K562 (cell line): ENCODE measurements around the gene MADCAM1. TPM values are rescaled to one million over a fixed set of nuclear protein-coding genes. Genes with fewer than 3 reads are reported as not detected.

Source experiments
- E2F8 ChIP-seq: fragments of 450-650 bp; IDR thresholded peaks from 2 replicates; pipeline ENCODE4 v1.7.1; 2018; ENCODE audit warnings: mild to moderate bottlenecking, low read depth; ENCODE audit not compliant: partially characterized antibody
- L3MBTL2 ChIP-seq: fragments of 450-650 bp; IDR thresholded peaks from 2 replicates; pipeline ENCODE4 v1.6.1; 2016; ENCODE audit warnings: mild to moderate bottlenecking, moderate library complexity
- NRF1 ChIP-seq, 2 experiments: fragments of 450-650 bp; IDR thresholded peaks in 1 of 2; conservative IDR thresholded peaks in 1 of 2; 2 replicates each; pipeline ENCODE4 v1.6.1; 2014; ENCODE audit warnings: mild to moderate bottlenecking in 2 of 2
- POLR2B ChIP-seq: fragments of 450-650 bp; IDR thresholded peaks from 2 replicates; pipeline ENCODE4 v1.6.1; 2018; ENCODE audit warnings: low read depth; ENCODE audit not compliant: partially characterized antibody
- RBM14 ChIP-seq: fragments of 200-400 bp; formaldehyde crosslinking; IDR thresholded peaks from 2 replicates; pipeline ENCODE4 v1.6.1; 2018; ENCODE audit warnings: low read depth, mild to moderate bottlenecking, low read length, moderate library complexity, borderline replicate concordance; ENCODE audit not compliant: insufficient read depth
- SAFB2 ChIP-seq: fragments of 200-400 bp; formaldehyde crosslinking; IDR thresholded peaks from 2 replicates; pipeline ENCODE4 v1.6.1; 2018; ENCODE audit warnings: borderline replicate concordance, low read length, low read depth, moderate library complexity; ENCODE audit not compliant: severe bottlenecking
- SPI1 ChIP-seq: IDR thresholded peaks from 2 replicates; pipeline ENCODE4 v1.6.1; 2011; ENCODE audit warnings: low read depth, low read length, control low read depth, borderline replicate concordance
- SRSF1 ChIP-seq: fragments of 200-400 bp; formaldehyde crosslinking; IDR thresholded peaks from 2 replicates; pipeline ENCODE4 v1.6.1; 2017; ENCODE audit warnings: mild to moderate bottlenecking, low read depth, low read length, moderate library complexity
- SUPT5H ChIP-seq: fragments of 450-650 bp; IDR thresholded peaks from 2 replicates; pipeline ENCODE4 v1.6.1; 2016
- ZBED1 ChIP-seq: IDR thresholded peaks from 2 replicates; pipeline ENCODE4 v1.6.1; 2014
- ZBTB12 ChIP-seq: fragments of 250-450 bp; sonication (Bioruptor Pico); IDR thresholded peaks from 2 replicates; pipeline ENCODE4 v1.4.0; 2020
- ZBTB33 ChIP-seq: sonication (generic); formaldehyde crosslinking; IDR thresholded peaks from 2 replicates; pipeline ENCODE4 v1.8.1; 2023; ENCODE audit warnings: mild to moderate bottlenecking, missing genetic modification reagents
- ZNF41 ChIP-seq: fragments of 250-450 bp; sonication (Bioruptor Pico); conservative IDR thresholded peaks from 2 replicates; pipeline ENCODE4 v1.4.0; 2020; ENCODE audit warnings: mild to moderate bottlenecking
- polyA plus RNA-seq, 8 experiments: library from polyadenylated mRNA; depleted of rRNA in 4 of 8; stranded (reverse) in 5 of 8; unstranded in 3 of 8; fragments of >200 nt; fragmentation: Nextera tagmentation in 2 of 8; fragmentation: Illumina TruSeq in 1 of 8; extraction: Ambion mirVana in 2 of 8; extraction: Trizol in 1 of 8; gene quantifications; 2 replicates each; pipeline versions ENCODE4 v1.2.1 to v1.2.3, GENCODE V29; 2011 to 2014; ENCODE audit warnings: inconsistent platforms in 1 of 8, missing spikeins in 1 of 8
- total RNA-seq, 7 experiments: library from RNA; depleted of rRNA in 6 of 7; stranded (reverse); fragments of >200 nt in 6 of 7; fragmentation: Illumina TruSeq in 2 of 7; extraction: Trizol in 2 of 7; gene quantifications; 2 replicates each; pipeline versions ENCODE4 v1.2.1 to v1.2.3, GENCODE V29; 2011 to 2021; ENCODE audit warnings: low replicate concordance in 1 of 7
- TF ChIP-seq, protein P1 (sequence below): fragments of 250-450 bp; sonication (Bioruptor Pico); IDR thresholded peaks from 2 replicates; pipeline ENCODE4 v1.5.0; 2020; ENCODE audit warnings: mild to moderate bottlenecking, borderline replicate concordance
- TF ChIP-seq, protein P2 (sequence below): fragments of 200-800 bp; sonication (Bioruptor generic); IDR thresholded peaks from 2 replicates; pipeline ENCODE4 v1.6.1; 2017; ENCODE audit warnings: missing genetic modification characterization, missing compliant biosample characterization
- TF ChIP-seq, protein P3 (sequence below): fragments of 250-450 bp; sonication (Bioruptor Pico); IDR thresholded peaks from 2 replicates; pipeline ENCODE4 v1.8.0; 2021; ENCODE audit warnings: borderline replicate concordance, mild to moderate bottlenecking, moderate library complexity; ENCODE audit not compliant: poor library complexity, severe bottlenecking

The MADCAM1 gene
- total and polyA plus RNA-seq, 9 of the 15 experiments (the other 6 are each of a cell fraction or from before 2014, with no cell fraction given): 0.09 to 0.36 (median 0.09) TPM; not detected in 6

DNA sequence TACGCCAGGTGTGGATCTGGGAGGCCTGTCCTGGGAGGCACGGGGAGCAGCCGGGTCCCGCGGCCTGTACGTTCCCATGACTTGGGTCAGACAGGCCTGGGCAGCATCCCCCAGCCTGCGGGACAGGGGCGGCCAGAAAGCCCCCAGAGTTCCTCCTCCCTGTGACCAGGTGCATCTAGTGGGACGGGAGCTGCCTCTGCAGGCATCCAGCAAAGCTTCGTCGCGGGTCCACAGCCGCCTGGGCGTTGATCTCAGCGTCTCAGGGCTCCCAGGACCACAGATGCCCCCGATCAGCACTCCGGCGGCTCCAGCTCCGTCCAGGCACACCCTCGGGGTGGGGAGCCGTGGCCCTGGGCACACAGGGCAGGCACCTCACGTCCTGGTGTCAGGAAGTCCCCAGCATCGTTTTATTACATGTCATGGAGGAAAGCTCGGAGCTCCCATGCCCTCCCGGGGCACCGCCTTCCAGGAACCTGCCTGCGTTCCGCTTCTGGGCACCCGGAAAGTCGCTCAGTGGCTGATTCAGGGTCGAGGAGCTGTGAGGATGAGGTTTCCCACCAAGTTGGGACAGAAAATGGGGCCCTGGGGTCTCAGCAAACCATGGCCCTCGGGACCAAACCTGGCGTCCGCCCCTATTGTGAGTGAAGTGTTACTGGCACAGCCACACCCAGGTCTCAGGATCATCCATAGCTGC, 46.0 kb downstream of the MADCAM1 start (continued):
- TF ChIP-seq ZBTB33 (CRISPR knock-in tag): peak; percentile 37; the same call in 1 of the 2 replicates
- TF ChIP-seq, protein P1, sequence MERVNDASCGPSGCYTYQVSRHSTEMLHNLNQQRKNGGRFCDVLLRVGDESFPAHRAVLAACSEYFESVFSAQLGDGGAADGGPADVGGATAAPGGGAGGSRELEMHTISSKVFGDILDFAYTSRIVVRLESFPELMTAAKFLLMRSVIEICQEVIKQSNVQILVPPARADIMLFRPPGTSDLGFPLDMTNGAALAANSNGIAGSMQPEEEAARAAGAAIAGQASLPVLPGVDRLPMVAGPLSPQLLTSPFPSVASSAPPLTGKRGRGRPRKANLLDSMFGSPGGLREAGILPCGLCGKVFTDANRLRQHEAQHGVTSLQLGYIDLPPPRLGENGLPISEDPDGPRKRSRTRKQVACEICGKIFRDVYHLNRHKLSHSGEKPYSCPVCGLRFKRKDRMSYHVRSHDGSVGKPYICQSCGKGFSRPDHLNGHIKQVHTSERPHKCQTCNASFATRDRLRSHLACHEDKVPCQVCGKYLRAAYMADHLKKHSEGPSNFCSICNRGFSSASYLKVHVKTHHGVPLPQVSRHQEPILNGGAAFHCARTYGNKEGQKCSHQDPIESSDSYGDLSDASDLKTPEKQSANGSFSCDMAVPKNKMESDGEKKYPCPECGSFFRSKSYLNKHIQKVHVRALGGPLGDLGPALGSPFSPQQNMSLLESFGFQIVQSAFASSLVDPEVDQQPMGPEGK (CRISPR knock-in tag): no peak
- TF ChIP-seq E2F8: peak; percentile 23
- TF ChIP-seq RBM14: 0 out of 2 replicates have a peak, but pooled peaks have one; percentile 58
- TF ChIP-seq ZNF41 (CRISPR knock-in tag): no peak
- TF ChIP-seq, protein P2, sequence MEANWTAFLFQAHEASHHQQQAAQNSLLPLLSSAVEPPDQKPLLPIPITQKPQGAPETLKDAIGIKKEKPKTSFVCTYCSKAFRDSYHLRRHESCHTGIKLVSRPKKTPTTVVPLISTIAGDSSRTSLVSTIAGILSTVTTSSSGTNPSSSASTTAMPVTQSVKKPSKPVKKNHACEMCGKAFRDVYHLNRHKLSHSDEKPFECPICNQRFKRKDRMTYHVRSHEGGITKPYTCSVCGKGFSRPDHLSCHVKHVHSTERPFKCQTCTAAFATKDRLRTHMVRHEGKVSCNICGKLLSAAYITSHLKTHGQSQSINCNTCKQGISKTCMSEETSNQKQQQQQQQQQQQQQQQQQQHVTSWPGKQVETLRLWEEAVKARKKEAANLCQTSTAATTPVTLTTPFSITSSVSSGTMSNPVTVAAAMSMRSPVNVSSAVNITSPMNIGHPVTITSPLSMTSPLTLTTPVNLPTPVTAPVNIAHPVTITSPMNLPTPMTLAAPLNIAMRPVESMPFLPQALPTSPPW: no peak
- no peak for TF ChIP-seq SAFB2
- TF ChIP-seq NRF1 (conservative IDR thresholded peaks at IDR 0.05 in 1 of 2, IDR thresholded peaks at IDR 0.05 in 1 of 2): no peak
- no peak for TF ChIP-seq SPI1
- TF ChIP-seq POLR2B: no peak
- no peak for TF ChIP-seq SRSF1
- TF ChIP-seq L3MBTL2: no peak
- TF ChIP-seq, protein P3, sequence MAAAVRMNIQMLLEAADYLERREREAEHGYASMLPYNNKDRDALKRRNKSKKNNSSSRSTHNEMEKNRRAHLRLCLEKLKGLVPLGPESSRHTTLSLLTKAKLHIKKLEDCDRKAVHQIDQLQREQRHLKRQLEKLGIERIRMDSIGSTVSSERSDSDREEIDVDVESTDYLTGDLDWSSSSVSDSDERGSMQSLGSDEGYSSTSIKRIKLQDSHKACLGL (CRISPR knock-in tag): no peak
- TF ChIP-seq ZBED1: no peak
- TF ChIP-seq ZBTB12 (CRISPR knock-in tag): no peak
- 0 out of 2 replicates have a peak, but pooled peaks have one; percentile 14 for TF ChIP-seq SUPT5H
